ENCODE measurements around the gene C10orf95. TPM values are rescaled to one million over a fixed set of nuclear protein-coding genes. Genes with fewer than 3 reads are reported as not detected.

Gene C10orf95
- total and polyA plus RNA-seq, 7 donors, result 0.36 to 2.4 (median 0.99) TPM; not detected in 3

DNA sequence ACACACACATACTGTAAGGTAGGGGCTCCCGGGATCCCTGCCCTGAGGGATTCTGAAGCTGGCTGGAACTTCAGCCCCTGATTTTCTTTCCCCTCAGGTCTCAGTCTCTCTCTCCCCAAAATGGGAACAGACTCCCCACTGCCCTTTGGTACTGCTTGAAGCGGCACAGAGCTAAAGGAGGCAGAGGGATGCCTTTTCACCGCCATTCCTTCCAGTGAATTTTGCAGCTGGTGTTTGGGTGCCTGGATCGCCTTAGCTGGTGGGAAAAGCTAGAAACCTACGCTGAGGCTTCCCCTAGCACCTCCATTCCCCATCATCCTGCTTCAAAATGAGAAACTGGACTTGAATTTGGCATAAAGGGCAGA lies 16.2 kb downstream of the C10orf95 start:
- WGBS, 2 donors, result 55 to 74% methylated on average over 5 of the region's 5 CpGs

DNA sequence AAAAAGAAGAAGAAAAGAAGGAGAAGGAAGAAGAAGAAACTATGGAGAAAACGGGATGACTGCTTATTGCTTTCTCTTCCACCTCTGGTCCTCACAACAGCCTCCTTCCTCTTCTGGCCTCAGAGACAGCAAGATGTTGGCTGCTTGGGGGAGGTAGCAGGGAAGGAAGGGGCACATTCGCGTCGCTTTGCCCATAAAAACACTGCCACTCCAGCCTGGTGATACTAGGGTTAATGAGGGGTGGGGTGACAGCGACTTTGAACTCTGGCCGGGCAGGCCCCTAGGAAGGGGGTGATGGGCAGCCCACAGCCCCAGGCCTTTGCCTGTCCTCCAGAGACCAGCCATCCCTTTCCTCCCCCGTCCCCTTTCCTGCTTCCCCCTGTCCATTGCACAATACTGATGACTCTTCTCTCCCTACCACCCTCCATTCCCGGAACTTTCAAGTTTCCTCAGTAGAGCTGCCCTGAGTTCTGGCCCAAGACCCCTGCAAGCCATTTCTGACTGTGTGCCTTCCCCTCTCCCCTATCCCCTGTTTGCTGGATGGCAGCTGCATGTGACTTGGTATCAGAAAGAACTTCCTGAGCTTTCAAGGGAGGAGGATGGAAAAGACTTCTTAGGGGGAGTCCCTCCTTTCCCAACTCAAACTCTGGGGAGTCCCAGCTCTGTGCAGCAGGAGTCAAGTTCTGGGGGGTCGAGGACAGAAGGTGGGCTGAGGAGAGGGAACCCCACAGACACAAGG lies 16.8 kb downstream of the C10orf95 start:
- no peaks in the 10 kb centered on the region for H3K36me3 ChIP-seq
- H3K4me3 ChIP-seq, result no peak overlapping the region
- H3K9me3 ChIP-seq, result no peaks in the 10 kb centered on the region
- peaks cover 0 to 28% (median 5%) of the 10 kb centered on the region in 3 donors for H3K27me3 ChIP-seq
- TF ChIP-seq, protein P1, sequence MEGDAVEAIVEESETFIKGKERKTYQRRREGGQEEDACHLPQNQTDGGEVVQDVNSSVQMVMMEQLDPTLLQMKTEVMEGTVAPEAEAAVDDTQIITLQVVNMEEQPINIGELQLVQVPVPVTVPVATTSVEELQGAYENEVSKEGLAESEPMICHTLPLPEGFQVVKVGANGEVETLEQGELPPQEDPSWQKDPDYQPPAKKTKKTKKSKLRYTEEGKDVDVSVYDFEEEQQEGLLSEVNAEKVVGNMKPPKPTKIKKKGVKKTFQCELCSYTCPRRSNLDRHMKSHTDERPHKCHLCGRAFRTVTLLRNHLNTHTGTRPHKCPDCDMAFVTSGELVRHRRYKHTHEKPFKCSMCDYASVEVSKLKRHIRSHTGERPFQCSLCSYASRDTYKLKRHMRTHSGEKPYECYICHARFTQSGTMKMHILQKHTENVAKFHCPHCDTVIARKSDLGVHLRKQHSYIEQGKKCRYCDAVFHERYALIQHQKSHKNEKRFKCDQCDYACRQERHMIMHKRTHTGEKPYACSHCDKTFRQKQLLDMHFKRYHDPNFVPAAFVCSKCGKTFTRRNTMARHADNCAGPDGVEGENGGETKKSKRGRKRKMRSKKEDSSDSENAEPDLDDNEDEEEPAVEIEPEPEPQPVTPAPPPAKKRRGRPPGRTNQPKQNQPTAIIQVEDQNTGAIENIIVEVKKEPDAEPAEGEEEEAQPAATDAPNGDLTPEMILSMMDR (IDR thresholded peaks at IDR 0.05), result no peak
- TF ChIP-seq EP300 (IDR thresholded peaks at IDR 0.05), result no peak
- peak in 1 of 4 donors; percentile 9 for TF ChIP-seq POLR2AphosphoS5 (IDR thresholded peaks at IDR 0.05)
- no peak for DNase-seq
- H3K4me1 ChIP-seq, result peaks cover 0 to 16% (median 12%) of the 10 kb centered on the region in 4 donors
- peak overlapping the region in 2 of 4 donors; percentile 20 to 41 for H3K27ac ChIP-seq
- intact Hi-C loops (cut with DNase I), result no loop called here
- WGBS, 2 donors, result 23% methylated on average over 9 of the region's 9 CpGs

More for the DNA sequence above, 16.2 kb downstream of the C10orf95 start:
- H3K27me3 ChIP-seq, result peaks cover 0 to 28% (median 5%) of the 10 kb centered on the region in 3 donors
- H3K36me3 ChIP-seq, result no peaks in the 10 kb centered on the region
- H3K9me3 ChIP-seq, result no peaks in the 10 kb centered on the region
- peak overlapping the region in 2 of 4 donors; percentile 20 to 26 for H3K4me3 ChIP-seq
- peak overlapping the region in 2 of 4 donors; percentile 40 to 41 for H3K27ac ChIP-seq
- intact Hi-C loops (cut with DNase I), result no loop called here
- no peak for DNase-seq
- H3K4me1 ChIP-seq, result peaks cover 0 to 16% (median 12%) of the 10 kb centered on the region in 4 donors
- TF ChIP-seq POLR2AphosphoS5 (IDR thresholded peaks at IDR 0.05) (no peak), POLR2A (IDR thresholded peaks at IDR 0.05) (no peak)
- TF ChIP-seq, protein P1 (IDR thresholded peaks at IDR 0.05), result no peak

DNA sequence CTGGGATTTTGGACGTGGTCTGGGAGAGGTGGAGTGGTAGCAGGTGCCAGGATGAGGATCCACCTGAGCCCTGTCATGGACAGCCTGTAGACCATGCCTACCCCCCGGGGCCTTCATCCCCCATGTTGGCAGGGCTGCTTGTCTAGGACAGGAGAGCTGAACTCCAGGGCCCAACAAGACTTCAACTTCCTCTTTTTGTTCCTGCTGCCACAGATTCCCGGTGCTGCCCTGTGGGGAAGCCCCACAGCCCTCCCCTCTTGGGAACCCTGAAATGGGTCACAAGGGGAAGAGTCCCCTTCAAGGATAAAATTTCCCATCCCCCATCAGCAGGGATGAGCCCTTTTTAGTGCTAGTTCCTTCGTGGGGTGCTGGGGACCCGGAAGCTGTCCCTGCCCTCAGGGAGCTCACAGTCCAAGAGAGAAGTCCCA lies 17.7 kb downstream of the C10orf95 start:
- Histone ChIP-seq H3K27ac (peak overlapping the region in 1 of 4 donors; percentile 20), H3K4me3 (no peak overlapping the region), H3K9me3 (no peaks in the 10 kb centered on the region), H3K36me3 (no peaks in the 10 kb centered on the region), H3K4me1 (peaks cover 0 to 16% (median 12%) of the 10 kb centered on the region in 4 donors), H3K27me3 (peaks cover 0 to 28% (median 5%) of the 10 kb centered on the region in 3 donors)
- 53 to 54% methylated on average over 5 of the region's 5 CpGs for WGBS, 2 donors
- TF ChIP-seq EP300 (IDR thresholded peaks at IDR 0.05), result no peak
- TF ChIP-seq POLR2A (IDR thresholded peaks at IDR 0.05), result no peak
- DNase-seq, result no peak
- intact Hi-C loops (cut with DNase I), result loop anchor here (2.0 kb wide), 1 partner anchor 17 kb away; the partner anchor contains the start of gene C10orf95

DNA sequence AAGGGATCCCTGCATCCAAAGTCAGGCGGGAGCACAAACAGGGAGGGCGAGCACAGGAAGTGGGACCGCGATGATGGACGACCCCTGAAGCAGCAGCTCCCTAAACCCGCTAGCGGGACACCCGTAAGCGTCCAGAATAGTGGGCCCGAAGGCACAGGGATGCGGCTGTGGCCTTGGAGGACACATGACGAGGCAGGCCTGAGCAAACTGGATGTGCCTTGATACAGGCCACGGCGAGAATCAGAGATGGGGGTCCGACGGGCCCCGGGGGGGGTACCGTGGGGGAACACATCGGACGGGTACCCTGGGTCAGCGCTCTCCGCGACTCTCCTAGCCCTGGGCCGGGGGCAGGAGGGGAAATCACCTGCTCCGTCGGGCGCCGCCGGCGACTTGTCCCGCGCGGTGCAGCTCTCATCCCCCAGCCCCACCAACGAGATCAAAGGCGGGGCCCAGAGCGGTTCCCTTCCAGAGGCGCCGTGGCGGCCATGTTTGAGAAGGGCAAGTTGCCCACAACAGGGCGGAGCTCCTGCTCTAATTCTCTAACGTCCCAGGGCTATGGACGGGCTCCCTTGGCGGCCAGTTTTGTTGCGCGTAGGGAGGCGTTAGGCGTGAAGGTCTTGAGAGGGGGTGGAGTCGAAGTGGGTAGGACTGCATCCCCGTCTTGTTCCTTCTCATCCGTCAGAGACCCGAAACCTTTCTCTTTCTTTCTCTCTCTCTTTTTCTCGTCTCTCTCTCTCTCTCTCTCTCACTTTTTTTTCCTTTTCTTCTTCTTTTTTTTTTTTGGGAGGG lies 19.0 kb downstream of the C10orf95 start, which contains the start of gene CUEDC2:
Gene CUEDC2, minus strand, starts transcription at position 413 of the 789 bp plus-strand sequence. CDS start 7,386 bp downstream, outside the sequence.
- Histone ChIP-seq H3K4me3 (peak within 1 kb of the TSS; percentile 83 to 99 (median 90)), H3K27me3 (peaks cover 0 to 28% (median 5%) of the 10 kb centered on the region in 3 donors), H3K36me3 (no peaks in the 10 kb centered on the region), H3K4me1 (peaks cover 0 to 16% (median 12%) of the 10 kb centered on the region in 4 donors), H3K9me3 (no peaks in the 10 kb centered on the region), H3K27ac (peak within 1 kb of the TSS; percentile 84 to 95 (median 86))
- TF ChIP-seq, protein P1 (IDR thresholded peaks at IDR 0.05), result no peak
- peak in 1 of 2 donors; percentile 16 for TF ChIP-seq POLR2A (IDR thresholded peaks at IDR 0.05)
- peak in 1 of 4 donors; percentile 19 for TF ChIP-seq EP300 (IDR thresholded peaks at IDR 0.05)
- TF ChIP-seq POLR2AphosphoS5 (IDR thresholded peaks at IDR 0.05), result peak; percentile 48 to 85 (median 74)
- intact Hi-C loops (cut with DNase I), result loop anchor here (2.0 kb wide), 1 partner anchor 18 kb away; the partner anchor contains the start of gene C10orf95
- 0 to 1% methylated on average over 52 of the region's 52 CpGs for WGBS, 2 donors
- peak; percentile 98 for DNase-seq

Data from sigmoid colon (tissue), 7 donors.